Coronary artery (tissue), 2 donors: ENCODE data around the gene LAMC3.
"Not testable (repeated sequence)": the region's sequence is repeated elsewhere in the genome, so short reads cannot be mapped to it uniquely, and the experiment has no call there.

Experiments
- DNase-seq: peaks from one replicate; pipeline ENCODE4 v3.0.0-alpha.2; 2017; ENCODE audit warnings: low spot score
- H3K27ac ChIP-seq, 2 donors: fragments of 200-600 bp; sonication (generic); one replicate each; pipeline ENCODE4 v1.5.1; 2016 to 2019
- H3K4me3 ChIP-seq: fragments of 200-600 bp; sonication (generic); 2 replicates; pipeline ENCODE4 v1.5.1; 2016; ENCODE audit warnings: mild to moderate bottlenecking, moderate library complexity
- CTCF ChIP-seq: fragments of 200-600 bp; sonication (generic); IDR thresholded peaks from one replicate; pipeline ENCODE4 v1.5.1; 2019; ENCODE audit warnings: antibody characterized with exemption

Gene LAMC3

GRCh38 chr9:131031005-131031641 lies 22.1 kb downstream of the LAMC3 start:
- Histone ChIP-seq H3K4me3 (no peak overlapping the region), H3K27ac (no peak overlapping the region)
- TF ChIP-seq CTCF, result no peak
- DNase-seq, result no peak

- no peak overlapping the region for H3K4me3 ChIP-seq
- no peak for TF ChIP-seq CTCF
- no peak for DNase-seq
- no peak overlapping the region for H3K27ac ChIP-seq
Observed at GRCh38 chr9:131031642-131032005, 22.6 kb downstream of the LAMC3 start.

GRCh38 chr9:131032384-131032783 lies 23.4 kb downstream of the LAMC3 start:
- no peak overlapping the region for H3K27ac ChIP-seq
- TF ChIP-seq CTCF, result no peak
- no peak for DNase-seq
- H3K4me3 ChIP-seq, result no peak overlapping the region

- H3K4me3 ChIP-seq, result no peak overlapping the region
- no peak for TF ChIP-seq CTCF
- no peak for DNase-seq
- H3K27ac ChIP-seq, result no peak overlapping the region
Observed at GRCh38 chr9:131033269-131034224, 24.6 kb downstream of the LAMC3 start.

- DNase-seq, result no peak
- Histone ChIP-seq H3K4me3 (no peak overlapping the region), H3K27ac (no peak overlapping the region)
- no peak for TF ChIP-seq CTCF
Observed at GRCh38 chr9:131034268-131034667, 25.3 kb downstream of the LAMC3 start.

- not testable (repeated sequence) for DNase-seq, H3K27ac ChIP-seq, H3K4me3 ChIP-seq
Observed at GRCh38 chr9:131034749-131035148, 25.8 kb downstream of the LAMC3 start.

GRCh38 chr9:131035548-131035947 lies 26.6 kb downstream of the LAMC3 start:
- H3K4me3 ChIP-seq, result no peak overlapping the region
- no peak overlapping the region for H3K27ac ChIP-seq
- no peak for DNase-seq
- TF ChIP-seq CTCF, result no peak
